ENCODE results near the gene C20orf204. TPM values are rescaled to one million over a fixed set of nuclear protein-coding genes. Genes with fewer than 3 reads are reported as not detected.

Gene C20orf204
- total and polyA plus RNA-seq, 2 of the 8 experiments (the other 6 are each of a cell fraction or from before 2014, with no cell fraction given) = 0.39 to 0.52 TPM

DNA sequence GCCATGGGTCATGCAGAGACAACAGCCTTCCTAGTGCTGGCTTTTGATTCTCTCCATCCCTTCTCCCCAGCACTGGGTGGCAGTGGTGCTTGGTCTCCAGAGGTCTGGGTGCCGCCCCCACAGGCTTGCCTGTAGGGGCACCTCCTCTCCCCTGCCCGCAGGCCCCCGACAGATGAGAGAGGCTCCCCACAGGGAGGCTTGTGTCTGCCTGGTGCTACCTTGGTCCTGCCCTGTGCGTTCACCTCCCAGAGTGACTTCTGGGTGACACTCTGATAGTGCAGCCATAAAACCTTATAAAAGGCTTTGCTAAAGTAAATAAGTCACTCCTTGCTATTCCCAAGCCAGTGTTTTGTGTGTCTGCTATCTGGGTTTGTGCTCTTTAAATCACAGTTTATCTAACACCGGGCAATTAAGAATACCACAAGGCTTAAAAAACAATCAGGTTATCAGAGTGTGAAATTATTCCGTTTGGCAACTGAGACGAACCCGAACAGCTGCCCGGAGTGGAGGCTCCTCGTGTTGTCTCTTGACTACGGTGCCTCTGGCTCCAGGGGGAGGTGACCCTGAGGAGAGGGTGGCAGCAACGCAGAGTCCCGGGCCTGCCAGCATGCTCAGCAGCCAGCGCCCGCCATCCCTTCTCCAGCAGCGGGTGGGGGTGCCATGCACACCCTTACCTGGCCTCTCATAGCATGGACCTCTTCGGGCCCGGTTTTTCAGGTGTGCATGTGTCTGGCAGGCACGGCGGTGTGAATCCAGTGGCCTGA lies 5.4 kb upstream of the C20orf204 start (continued):
- TF ChIP-seq NANOG (IDR thresholded peaks at IDR 0.05; ENCODE audit: insufficient read depth, low read depth, low read length, poor library complexity, severe bottlenecking) (no peak), SUZ12 (IDR thresholded peaks at IDR 0.05; ENCODE audit: low read length) (no peak), ATF2 (IDR thresholded peaks at IDR 0.05; ENCODE audit: low read length) (no peak), SIRT6 (IDR thresholded peaks at IDR 0.05; ENCODE audit: low read length) (no peak), FOSL1 (IDR thresholded peaks at IDR 0.05; ENCODE audit: insufficient read depth, low read depth, low read length) (no peak), CHD1 (IDR thresholded peaks at IDR 0.05; ENCODE audit: low read depth, low read length) (no peak), BCL11A (IDR thresholded peaks at IDR 0.05; ENCODE audit: low read depth in 2 of 2, low read length in 2 of 2) (no peak)
